SIG-M5 treated with dmso at 0.1 percent for 504 hours (cell line): Measurements from ENCODE around the gene KDELR1.

Source experiments
- DNase-seq: peaks from one replicate; lab custom pipeline; 2025; ENCODE audit not compliant: unreplicated experiment; lab: John Stamatoyannopoulos, UW

KDELR1 gene

GRCh38 chr19:48391100-48392005, at the start of gene KDELR1:
TSS of gene KDELR1 (minus strand) at chr19:48391551. CDS start at chr19:48391358, 193 bp downstream.
- DNase-seq, result peak; percentile 49

- no peak for DNase-seq
Measured at GRCh38 chr19:48436586-48436985, 45.2 kb upstream of the KDELR1 start.

GRCh38 chr19:48433337-48433736, 42.0 kb upstream of the KDELR1 start:
- DNase-seq, result no peak

GRCh38 chr19:48428670-48429069, 37.3 kb upstream of the KDELR1 start:
- DNase-seq, result no peak

GRCh38 chr19:48424694-48425219, 33.4 kb upstream of the KDELR1 start:
- peak; percentile 54 for DNase-seq

GRCh38 chr19:48421548-48421947, 30.2 kb upstream of the KDELR1 start:
- DNase-seq, result no peak

GRCh38 chr19:48419158-48419920, 28.0 kb upstream of the KDELR1 start:
- DNase-seq, result peak; percentile 64

- DNase-seq, result peak; percentile 36
Measured at GRCh38 chr19:48418317-48419064, 27.1 kb upstream of the KDELR1 start.

- DNase-seq, result no peak
Measured at GRCh38 chr19:48417421-48417820, 26.1 kb upstream of the KDELR1 start.

- no peak for DNase-seq
Measured at GRCh38 chr19:48415806-48416221, 24.5 kb upstream of the KDELR1 start.

GRCh38 chr19:48415395-48415794, 24.0 kb upstream of the KDELR1 start:
- peak; percentile 61 for DNase-seq

GRCh38 chr19:48413879-48414587, 22.7 kb upstream of the KDELR1 start:
- DNase-seq, result no peak

- DNase-seq, result no peak
Measured at GRCh38 chr19:48405850-48406249, 14.5 kb upstream of the KDELR1 start.

GRCh38 chr19:48405010-48405659, 13.8 kb upstream of the KDELR1 start:
- no peak for DNase-seq

GRCh38 chr19:48403606-48404005, 12.3 kb upstream of the KDELR1 start:
- DNase-seq, result peak; percentile 72

- DNase-seq, result no peak
Measured at GRCh38 chr19:48401287-48401686, 9.9 kb upstream of the KDELR1 start.

- no peak for DNase-seq
Measured at GRCh38 chr19:48400018-48400742, 8.8 kb upstream of the KDELR1 start.

GRCh38 chr19:48398375-48399235, 7.3 kb upstream of the KDELR1 start:
- peak; percentile 88 for DNase-seq

- no peak for DNase-seq
Measured at GRCh38 chr19:48398102-48398374, 6.7 kb upstream of the KDELR1 start.
